PFSK-1 (cell line): ENCODE measurements around the gene PHACTR4.

Experiments
- FOXP2 ChIP-seq: optimal IDR thresholded peaks from 2 replicates; pipeline ENCODE3; 2011; ENCODE audit warnings: borderline replicate concordance, control low read depth, inconsistent platforms; ENCODE audit not compliant: insufficient read depth; ENCODE audit errors: extremely low read length, extremely low read depth
- REST ChIP-seq, 2 experiments: IDR thresholded peaks; 2 replicates each; pipeline versions ENCODE4 v1.6.1 to v1.8.0; 2011 to 2012; ENCODE audit warnings: low read depth in 2 of 2, low read length in 2 of 2, control low read depth in 1 of 2, inconsistent platforms in 1 of 2, mild to moderate bottlenecking in 1 of 2, moderate library complexity in 1 of 2; ENCODE audit not compliant: insufficient read depth in 1 of 2
- SIN3A ChIP-seq: IDR thresholded peaks from 2 replicates; pipeline ENCODE4 v1.6.1; 2012; ENCODE audit warnings: mild to moderate bottlenecking, low read length, moderate library complexity, borderline replicate concordance; ENCODE audit not compliant: insufficient read depth

DNA sequence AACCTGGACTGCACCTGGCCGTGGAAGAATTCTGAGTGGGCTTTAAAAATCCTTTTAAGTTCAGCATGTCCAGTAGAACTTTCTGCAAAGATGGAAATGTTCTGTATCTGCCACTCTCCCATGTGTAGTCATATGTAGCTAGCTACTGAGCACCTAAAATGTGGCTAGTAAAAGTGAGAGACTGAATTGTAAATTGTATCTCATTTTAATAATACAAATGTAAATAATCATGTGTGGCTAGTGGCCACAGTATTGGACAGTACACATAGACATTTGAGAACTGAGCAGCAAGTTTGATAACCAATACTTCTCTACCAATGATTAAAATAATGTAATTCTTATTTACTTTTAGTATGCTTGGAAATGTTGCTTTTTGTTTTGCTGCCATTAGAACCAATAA lies 57.3 kb downstream of the PHACTR4 start:
- no peak for TF ChIP-seq REST (IDR thresholded peaks at IDR 0.05; ENCODE audit: insufficient read depth in 1 of 2, low read depth in 2 of 2, low read length in 2 of 2)
- no peak for TF ChIP-seq SIN3A
- TF ChIP-seq FOXP2 = no peak
